Epithelial cell of esophagus (primary cell): ENCODE measurements around the gene AKNAD1.

Source experiments
- DNase-seq: peaks from one replicate; pipeline ENCODE4 v3.0.0; 2010; ENCODE audit warnings: low read depth
- H3K4me3 ChIP-seq: 2 replicates; pipeline ENCODE4 v1.5.1; 2011; ENCODE audit warnings: mild to moderate bottlenecking, low read length, control low read depth
- TF ChIP-seq, protein P1 (sequence below): IDR thresholded peaks from 2 replicates; pipeline ENCODE4 v1.5.1; 2011; ENCODE audit warnings: low read depth, mild to moderate bottlenecking, low read length, control low read depth, inconsistent platforms; ENCODE audit not compliant: insufficient read depth; ENCODE audit errors: missing control alignments

Gene AKNAD1

GRCh38 chr1:108862698-108863477 is 6.0 kb upstream of the AKNAD1 start:
- H3K4me3 ChIP-seq = no peak overlapping the region
- TF ChIP-seq, protein P1, sequence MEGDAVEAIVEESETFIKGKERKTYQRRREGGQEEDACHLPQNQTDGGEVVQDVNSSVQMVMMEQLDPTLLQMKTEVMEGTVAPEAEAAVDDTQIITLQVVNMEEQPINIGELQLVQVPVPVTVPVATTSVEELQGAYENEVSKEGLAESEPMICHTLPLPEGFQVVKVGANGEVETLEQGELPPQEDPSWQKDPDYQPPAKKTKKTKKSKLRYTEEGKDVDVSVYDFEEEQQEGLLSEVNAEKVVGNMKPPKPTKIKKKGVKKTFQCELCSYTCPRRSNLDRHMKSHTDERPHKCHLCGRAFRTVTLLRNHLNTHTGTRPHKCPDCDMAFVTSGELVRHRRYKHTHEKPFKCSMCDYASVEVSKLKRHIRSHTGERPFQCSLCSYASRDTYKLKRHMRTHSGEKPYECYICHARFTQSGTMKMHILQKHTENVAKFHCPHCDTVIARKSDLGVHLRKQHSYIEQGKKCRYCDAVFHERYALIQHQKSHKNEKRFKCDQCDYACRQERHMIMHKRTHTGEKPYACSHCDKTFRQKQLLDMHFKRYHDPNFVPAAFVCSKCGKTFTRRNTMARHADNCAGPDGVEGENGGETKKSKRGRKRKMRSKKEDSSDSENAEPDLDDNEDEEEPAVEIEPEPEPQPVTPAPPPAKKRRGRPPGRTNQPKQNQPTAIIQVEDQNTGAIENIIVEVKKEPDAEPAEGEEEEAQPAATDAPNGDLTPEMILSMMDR = no peak
- no peak for DNase-seq

DNA sequence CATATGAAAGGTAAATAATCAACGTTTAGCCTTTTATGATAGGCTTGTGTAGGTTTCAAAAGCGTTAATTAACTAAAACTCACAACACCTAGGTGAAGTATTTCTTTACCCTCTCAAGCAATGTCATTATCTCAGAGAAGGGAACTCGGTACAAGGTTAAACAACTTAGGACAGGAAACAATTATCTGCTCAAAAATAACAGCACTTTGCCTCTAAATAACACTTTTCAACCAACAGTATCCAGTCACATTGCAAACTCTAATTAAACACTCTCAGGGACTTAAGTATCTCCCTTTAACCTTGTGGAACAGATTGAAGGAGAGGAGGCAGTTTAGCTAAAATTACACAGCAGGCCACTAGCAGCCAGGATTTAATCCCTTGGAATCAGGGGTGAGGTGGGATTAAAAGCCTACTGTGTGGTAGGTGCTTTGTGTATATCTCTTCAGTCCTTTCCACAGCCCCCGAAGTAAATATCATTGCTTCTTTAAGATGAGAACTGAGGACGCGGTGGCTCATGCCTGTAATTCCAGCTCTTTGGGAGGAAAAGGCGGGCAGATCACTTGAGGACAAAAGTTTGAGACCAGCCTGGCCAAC is 5.2 kb upstream of the AKNAD1 start:
- no peak for DNase-seq
- TF ChIP-seq, protein P1 = no peak
- H3K4me3 ChIP-seq = no peak overlapping the region

DNA sequence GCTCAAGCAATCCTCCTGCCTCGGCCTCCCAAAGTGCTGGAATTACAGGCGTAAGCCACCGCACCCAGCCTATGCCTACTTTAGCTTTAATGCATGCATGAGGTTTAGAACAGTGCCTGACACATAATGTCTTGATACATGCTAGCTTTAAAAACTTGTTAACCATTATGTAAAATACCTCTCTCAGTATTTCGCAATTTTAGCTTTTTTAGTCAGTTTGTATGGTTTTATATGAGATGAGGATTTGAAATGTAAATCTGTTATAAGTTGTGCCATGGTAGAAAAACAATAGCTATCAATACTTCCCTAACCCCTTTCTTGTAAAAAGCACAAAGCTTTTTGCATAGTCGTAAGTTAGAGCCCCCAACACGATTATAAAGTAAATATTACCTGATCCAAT is 4.7 kb upstream of the AKNAD1 start:
- H3K4me3 ChIP-seq = no peak overlapping the region
- TF ChIP-seq, protein P1 = no peak
- DNase-seq = no peak

DNA sequence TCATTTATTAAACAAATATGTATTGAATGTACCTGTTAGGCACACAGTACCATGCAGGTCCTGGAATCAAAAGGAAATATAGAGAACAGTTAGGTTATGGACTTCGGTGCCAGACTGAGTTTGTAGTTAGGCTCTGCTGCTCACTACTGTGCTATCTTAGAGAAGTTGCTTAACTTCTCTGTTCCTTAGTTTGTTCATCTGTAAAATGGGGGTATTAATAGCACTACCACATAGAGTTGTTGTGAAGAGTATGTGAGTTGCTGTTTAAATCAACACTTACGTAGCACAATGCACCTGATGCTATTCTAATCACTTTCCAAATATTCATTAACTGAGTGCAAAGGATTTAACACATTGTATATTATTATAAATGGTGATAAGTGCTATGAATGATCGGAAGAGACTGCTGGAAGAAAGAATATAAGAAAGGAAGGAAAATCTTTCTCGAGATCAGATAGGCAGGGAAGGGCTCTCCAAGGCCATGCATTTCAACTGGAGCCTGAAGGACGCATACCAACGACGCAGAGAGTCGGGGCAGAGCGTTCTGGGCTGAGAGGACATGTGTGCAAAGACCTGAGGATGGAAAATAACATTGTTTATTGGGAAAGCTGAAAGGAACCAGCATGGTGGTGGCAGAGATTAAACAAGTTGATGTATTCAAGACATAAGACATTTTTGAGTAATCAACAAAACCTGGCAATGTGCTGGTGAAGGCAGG is 3.5 kb upstream of the AKNAD1 start:
- DNase-seq = no peak
- H3K4me3 ChIP-seq = no peak overlapping the region
- TF ChIP-seq, protein P1 = no peak

DNA sequence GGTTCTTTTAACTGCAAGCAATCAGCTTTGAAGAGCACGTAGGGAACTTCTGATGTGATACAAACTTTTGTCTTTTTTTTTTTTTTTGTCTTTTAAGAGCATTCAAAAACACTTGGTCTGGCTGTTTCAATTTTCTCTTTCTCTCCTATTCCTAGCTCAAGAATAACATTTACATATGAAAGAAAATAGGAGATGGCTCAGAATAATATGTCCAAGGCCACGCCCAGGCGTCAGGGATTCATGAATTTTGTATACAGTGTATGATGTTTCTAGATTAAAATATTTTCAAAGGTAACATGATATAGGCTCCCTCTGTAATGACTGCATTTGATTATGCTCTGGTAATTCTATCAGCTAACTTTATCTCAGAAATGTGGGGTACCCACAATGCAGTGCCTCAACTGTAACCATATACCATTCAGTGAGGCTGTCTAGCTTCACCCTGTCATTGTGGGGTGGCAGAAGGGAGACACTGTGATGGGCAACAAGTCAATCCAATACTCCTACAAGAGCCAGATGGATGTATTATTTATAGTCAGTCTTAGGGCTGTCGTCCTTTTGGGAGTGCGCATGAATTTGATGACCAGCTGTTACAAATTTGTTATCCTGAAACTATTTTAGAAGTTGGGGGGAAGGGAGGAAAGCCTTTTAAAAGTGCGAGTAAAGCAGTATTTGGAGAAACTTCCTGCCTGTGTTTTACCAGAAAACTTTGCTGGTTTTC is 1.5 kb upstream of the AKNAD1 start:
- TF ChIP-seq, protein P1 = no peak
- no peak overlapping the region for H3K4me3 ChIP-seq
- DNase-seq = no peak

- no peak overlapping the region for H3K4me3 ChIP-seq
- DNase-seq = no peak
- TF ChIP-seq, protein P1 = no peak
Measured at GRCh38 chr1:108854221-108855019, 2.5 kb downstream of the AKNAD1 start.
